Thyroid gland (tissue), 4 donors: Measurements from ENCODE around the gene TGIF2. TPM values are rescaled to one million over a fixed set of nuclear protein-coding genes. Genes with fewer than 3 reads are reported as not detected.

Source experiments
- DNase-seq, 2 donors: peaks; one replicate each; pipeline ENCODE4 v3.0.0-alpha.2; 2019
- H3K27ac ChIP-seq, 3 donors: fragments of 200-600 bp; sonication (generic); 1 replicate in 2 of 3; 2 replicates in 1 of 3; pipeline ENCODE4 v1.5.1; 2016 to 2019; ENCODE audit warnings: mild to moderate bottlenecking in 1 of 3, moderate library complexity in 1 of 3
- H3K27me3 ChIP-seq: fragments of 200-600 bp; sonication (generic); one replicate; pipeline ENCODE4 v1.5.1; 2019
- H3K36me3 ChIP-seq, 2 donors: fragments of 200-600 bp; sonication (generic); one replicate each; pipeline ENCODE4 v1.5.1; 2016 to 2019
- H3K4me1 ChIP-seq, 2 donors: fragments of 200-600 bp; sonication (generic); one replicate each; pipeline ENCODE4 v1.5.1; 2017 to 2019
- H3K4me3 ChIP-seq, 3 donors: fragments of 200-600 bp; sonication (generic); replicated peaks in 1 of 3; 1 replicate in 2 of 3; 2 replicates in 1 of 3; pipeline ENCODE4 v1.5.1; 2016; ENCODE audit warnings: mild to moderate bottlenecking in 1 of 3
- H3K9me3 ChIP-seq: fragments of 200-600 bp; sonication (generic); one replicate; pipeline ENCODE4 v1.5.1; 2017
- CTCF ChIP-seq, 6 experiments: fragments of 200-600 bp in 3 of 6; fragments of 450-650 bp in 3 of 6; sonication (generic) in 3 of 6; IDR thresholded peaks; one replicate each; pipeline ENCODE4 v1.5.1; 2016 to 2019; ENCODE audit warnings: antibody characterized with exemption in 6 of 6, mild to moderate bottlenecking in 2 of 6, inconsistent platforms in 1 of 6, moderate library complexity in 1 of 6
- POLR2A ChIP-seq, 2 donors: fragments of 450-650 bp; IDR thresholded peaks; one replicate each; pipeline ENCODE4 v1.6.1; 2017; ENCODE audit warnings: antibody characterized with exemption in 2 of 2, mild to moderate bottlenecking in 2 of 2, moderate library complexity in 1 of 2
- WGBS, 2 donors: methylation state at CpG; one replicate each; pipeline ENCODE4 v1.1.5; 2017; 5-methylcytosine and 5-hydroxymethylcytosine counted together
- intact Hi-C: fragments of 100-400 bp; cut with DNase I; formaldehyde crosslinking; loops from one replicate; pipeline ENCODE4 v1.15.1; 2023
- total RNA-seq, 4 donors: library from RNA; depleted of rRNA; stranded (reverse); fragments of >200 nt; gene quantifications; one replicate each; pipeline ENCODE4 v1.2.3, GENCODE V29; 2016

The TGIF2 gene
- total RNA-seq, 4 donors from 2014 or later: 14.2 to 28.8 (median 18.9) TPM

- Histone ChIP-seq H3K27ac (peak overlapping the region; percentile 94 to 100 (median 95)), H3K36me3 (no peaks in the 10 kb centered on the region), H3K27me3 (no peaks in the 10 kb centered on the region), H3K9me3 (no peaks in the 10 kb centered on the region), H3K4me1 (peaks cover 55 to 56% of the 10 kb centered on the region in 2 donors), H3K4me3 (peak overlapping the region in 1 of 3 donors; percentile 82)
- intact Hi-C loops: no loop called here
- TF ChIP-seq POLR2A (IDR thresholded peaks at IDR 0.05) (no peak), CTCF (IDR thresholded peaks at IDR 0.05) (no peak)
- WGBS, 2 donors: 48 to 63% methylated on average over 29 to 33 of the region's 41 CpGs
- DNase-seq: peak; percentile 56 to 67
Observed at GRCh38 chr20:36540551-36541211, 32.7 kb upstream of the TGIF2 start.

GRCh38 chr20:36541227-36541767 lies 32.1 kb upstream of the TGIF2 start, which contains the start of gene MYL9:
Gene MYL9, plus strand, starts transcription at chr20:36541519. Its CDS starts 3,366 bp downstream, at chr20:36544885.
- peaks cover 0 to 3% of the 10 kb centered on the region in 2 donors for H3K36me3 ChIP-seq
- 5% methylated on average over 12 of the region's 41 CpGs for WGBS, 2 donors
- intact Hi-C loops: no loop called here
- H3K27ac ChIP-seq: peak within 1 kb of the TSS; percentile 94 to 100 (median 95)
- no peaks in the 10 kb centered on the region for H3K27me3 ChIP-seq
- no peak for TF ChIP-seq CTCF (IDR thresholded peaks at IDR 0.05)
- TF ChIP-seq POLR2A (IDR thresholded peaks at IDR 0.05): peak; percentile 32 to 86
- H3K9me3 ChIP-seq: no peaks in the 10 kb centered on the region
- peak within 1 kb of the TSS; percentile 77 to 87 (median 82) for H3K4me3 ChIP-seq
- peaks cover 55 to 56% of the 10 kb centered on the region in 2 donors for H3K4me1 ChIP-seq
- DNase-seq: peak; percentile 97 to 98

- WGBS, 2 donors: 25 to 39% methylated on average over 4 to 11 of the region's 14 CpGs
- peak; percentile 60 to 65 for DNase-seq
Observed at GRCh38 chr20:36541768-36542488, 31.5 kb upstream of the TGIF2 start.

GRCh38 chr20:36542516-36543183 lies 30.7 kb upstream of the TGIF2 start:
- Histone ChIP-seq H3K9me3 (no peaks in the 10 kb centered on the region), H3K4me3 (peak overlapping the region in 1 of 3 donors; percentile 82), H3K4me1 (peaks cover 48 to 51% of the 10 kb centered on the region in 2 donors), H3K27ac (peak overlapping the region; percentile 94 to 100 (median 95)), H3K36me3 (peaks cover 0 to 14% of the 10 kb centered on the region in 2 donors), H3K27me3 (no peaks in the 10 kb centered on the region)
- peak; percentile 30 to 51 for DNase-seq
- WGBS, 2 donors: 68 to 73% methylated on average over 8 to 9 of the region's 10 CpGs
- TF ChIP-seq CTCF (IDR thresholded peaks at IDR 0.05) (no peak), POLR2A (IDR thresholded peaks at IDR 0.05) (no peak)
- intact Hi-C loops: no loop called here

More at GRCh38 chr20:36541768-36542488, 31.5 kb upstream of the TGIF2 start:
- Histone ChIP-seq H3K36me3 (peaks cover 0 to 7% of the 10 kb centered on the region in 2 donors), H3K4me1 (peaks cover 55 to 56% of the 10 kb centered on the region in 2 donors), H3K9me3 (no peaks in the 10 kb centered on the region), H3K4me3 (peak overlapping the region; percentile 77 to 87 (median 82)), H3K27ac (peak overlapping the region; percentile 94 to 100 (median 95)), H3K27me3 (no peaks in the 10 kb centered on the region)
- TF ChIP-seq POLR2A (IDR thresholded peaks at IDR 0.05) (no peak), CTCF (IDR thresholded peaks at IDR 0.05) (peak in 4 of 6 experiments; percentile 49 to 54 (median 51))
- intact Hi-C loops: no loop called here
